Measurements from ENCODE around the gene PDHX.

The PDHX gene

DNA sequence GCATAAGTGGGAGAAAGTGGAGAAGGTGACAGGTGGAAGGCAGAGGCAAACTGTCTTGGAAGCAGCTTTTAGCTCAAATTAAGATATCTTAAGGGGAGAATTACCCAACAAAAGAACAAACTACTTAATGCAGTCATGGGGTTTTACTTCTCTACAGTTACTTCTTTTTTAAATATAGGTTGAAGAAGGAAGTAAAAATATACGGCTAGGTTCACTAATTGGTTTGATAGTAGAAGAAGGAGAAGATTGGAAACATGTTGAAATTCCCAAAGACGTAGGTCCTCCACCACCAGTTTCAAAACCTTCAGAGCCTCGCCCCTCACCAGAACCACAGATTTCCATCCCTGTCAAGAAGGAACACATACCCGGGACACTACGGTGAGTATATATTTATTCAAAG lies 40.8 kb downstream of the PDHX start:
- DNase-seq (ENCODE audit: low read depth, low spot score): no peak

DNA sequence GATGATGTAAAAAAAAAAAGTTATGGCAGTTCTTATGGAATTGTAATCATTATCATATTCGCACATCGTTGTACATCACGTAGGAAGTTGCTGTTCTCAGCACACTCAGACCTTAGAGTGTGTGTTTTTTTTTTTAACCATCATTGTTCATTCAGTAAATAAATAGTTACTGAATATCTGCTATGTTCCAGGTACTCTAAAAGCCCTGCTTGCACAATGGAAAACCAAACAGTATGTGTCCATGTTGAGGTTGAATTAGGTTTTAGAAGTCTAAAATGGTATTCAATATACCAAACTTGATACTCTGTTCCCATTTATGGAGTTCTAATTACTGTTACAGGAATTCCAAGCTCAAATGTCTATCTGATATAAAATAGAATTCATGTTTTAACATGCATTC lies 41.2 kb downstream of the PDHX start:
- no peak for DNase-seq (ENCODE audit: low read depth, low spot score)

DNA sequence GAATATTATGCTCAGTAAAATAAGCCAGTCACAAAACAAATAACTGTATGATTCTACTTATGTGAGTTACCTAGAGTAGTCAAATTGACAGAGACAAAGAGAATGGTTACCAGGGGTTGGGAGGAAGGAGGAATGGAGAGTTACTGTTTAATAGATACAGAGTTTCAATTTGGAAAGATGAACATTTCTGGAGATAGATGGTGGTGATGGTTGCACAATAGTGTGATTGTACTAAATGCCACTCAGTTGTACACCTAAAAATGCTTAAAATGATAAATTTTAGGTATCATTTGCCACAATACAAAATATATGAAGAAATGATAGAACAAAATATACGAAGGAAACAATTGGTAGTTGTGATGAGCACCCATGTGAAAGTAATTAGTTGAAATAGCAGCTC lies 43.4 kb downstream of the PDHX start:
- no peak for DNase-seq (ENCODE audit: low read depth, low spot score)

DNA sequence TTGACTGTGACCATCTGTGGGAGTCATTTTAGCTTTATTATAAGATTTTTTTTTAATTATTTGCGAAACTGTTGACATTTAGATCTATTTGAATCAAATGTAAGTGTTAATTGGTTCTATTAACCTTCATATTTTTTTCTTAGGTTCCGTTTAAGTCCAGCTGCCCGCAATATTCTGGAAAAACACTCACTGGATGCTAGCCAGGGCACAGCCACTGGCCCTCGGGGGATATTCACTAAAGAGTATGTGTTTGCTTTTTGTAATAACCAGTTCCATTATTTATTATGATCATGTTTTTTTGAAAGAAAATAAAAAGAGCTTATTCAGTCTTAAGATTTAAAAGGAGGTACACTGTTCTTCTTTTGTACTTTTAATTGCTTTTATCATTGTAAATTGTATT lies 43.9 kb downstream of the PDHX start:
- no peak for DNase-seq (ENCODE audit: low read depth, low spot score)

DNA sequence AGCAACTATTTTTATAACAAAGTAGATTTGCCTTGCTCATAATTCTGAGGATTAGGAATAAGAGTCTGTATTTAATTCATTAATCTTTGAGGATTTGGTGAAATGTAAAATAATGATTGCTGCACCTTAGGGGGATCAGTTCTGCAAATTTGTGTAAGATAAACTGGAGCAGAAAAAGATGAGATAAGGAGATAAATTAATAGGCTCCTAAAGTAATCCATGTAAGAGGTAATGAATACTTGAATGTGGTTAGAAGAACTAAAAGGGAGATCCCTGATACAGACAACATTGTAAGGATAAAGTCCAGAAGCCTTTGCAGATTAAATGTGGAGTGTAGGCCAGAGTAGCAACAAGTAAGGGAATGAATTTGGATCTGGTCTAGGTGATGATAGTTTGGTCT lies 45.6 kb downstream of the PDHX start:
- DNase-seq (ENCODE audit: low read depth, low spot score): no peak

DNA sequence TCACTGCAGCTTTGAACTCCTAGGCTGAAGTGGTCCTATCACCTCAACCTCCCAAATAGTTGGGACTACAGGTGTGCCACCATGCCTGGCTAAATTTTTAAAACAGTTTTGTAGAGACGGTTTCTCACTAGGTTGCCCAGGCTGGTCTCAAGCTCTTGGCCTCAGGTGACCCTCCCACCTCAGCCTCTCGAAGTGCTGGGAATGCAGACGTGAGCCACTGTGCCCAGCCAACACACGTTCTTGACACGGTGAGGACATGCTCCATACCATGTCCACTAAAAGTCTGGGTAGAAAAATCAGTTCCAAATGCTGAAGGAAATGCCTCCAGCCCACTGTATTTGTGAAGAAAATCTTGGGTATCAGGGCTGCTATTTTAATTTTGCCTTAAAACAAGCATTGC lies 46.9 kb downstream of the PDHX start:
- no peak for DNase-seq (ENCODE audit: low read depth, low spot score)

DNA sequence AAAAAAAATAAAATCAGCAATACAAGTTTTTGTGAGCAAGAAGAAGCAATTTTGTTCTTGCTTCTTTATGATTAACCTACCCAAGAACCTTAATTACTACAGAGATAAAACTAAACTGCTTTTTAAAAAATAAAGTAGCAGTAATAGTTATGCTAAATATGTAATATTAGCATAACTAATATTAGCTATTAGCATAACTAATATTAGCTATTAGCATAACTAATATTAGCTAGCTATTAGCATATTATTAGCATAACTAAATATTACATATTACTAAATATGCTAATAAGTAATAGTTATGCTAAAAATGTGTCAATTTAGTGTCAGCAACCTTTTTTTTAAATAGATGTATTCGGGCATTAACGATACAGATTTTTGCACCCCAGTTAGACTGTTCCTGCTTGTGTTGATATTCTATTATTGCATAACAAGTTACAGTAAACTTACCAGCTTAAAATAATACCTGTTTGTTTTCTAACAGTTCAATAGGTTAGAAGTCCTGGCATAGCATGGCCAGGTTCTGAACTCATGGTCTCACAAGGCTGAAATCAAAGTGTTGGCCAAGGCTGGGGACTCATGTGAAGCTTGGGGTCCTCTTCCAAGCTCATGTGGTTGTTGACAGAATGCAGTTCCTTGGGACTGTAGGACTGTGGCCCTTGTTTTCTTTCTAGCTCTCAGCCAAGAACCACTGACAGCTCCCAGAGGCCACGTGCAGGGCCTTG lies 48.4 kb downstream of the PDHX start:
- no peak for DNase-seq (ENCODE audit: low read depth, low spot score)

DNA sequence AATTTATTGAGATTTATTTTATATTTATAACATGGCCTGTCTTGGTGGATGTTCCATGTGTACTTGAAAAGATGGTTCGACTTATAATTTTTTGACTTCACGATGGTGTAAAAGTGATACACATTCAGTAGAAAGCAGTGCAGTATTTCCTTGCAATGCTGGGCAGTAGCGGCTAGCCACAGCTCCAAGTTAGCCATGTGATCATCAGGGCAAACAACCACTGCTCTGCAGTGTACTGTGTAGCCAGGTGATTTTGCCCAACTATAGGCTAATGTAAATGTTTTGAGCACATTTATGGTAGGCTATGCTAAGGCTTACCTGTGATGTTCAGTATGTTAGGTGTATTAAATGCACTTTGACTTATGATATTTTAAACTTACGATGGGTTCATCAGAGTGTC lies 52.4 kb downstream of the PDHX start:
- DNase-seq (ENCODE audit: low read depth, low spot score): no peak

DNA sequence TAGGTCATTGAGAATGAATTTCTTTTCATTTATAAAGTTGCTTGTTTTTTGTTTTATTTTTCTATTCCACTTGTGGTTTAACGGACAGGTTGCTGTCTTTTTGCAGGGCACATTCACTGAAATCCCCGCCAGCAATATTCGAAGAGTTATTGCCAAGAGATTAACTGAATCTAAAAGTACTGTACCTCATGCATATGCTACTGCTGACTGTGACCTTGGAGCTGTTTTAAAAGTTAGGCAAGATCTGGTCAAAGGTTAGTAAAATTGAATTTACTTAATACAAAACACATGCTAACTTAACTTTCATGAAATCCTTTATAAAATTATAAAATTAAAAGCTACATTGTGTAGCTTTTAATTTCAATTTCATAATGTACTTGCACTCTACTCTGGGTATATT lies 53.6 kb downstream of the PDHX start:
- DNase-seq (ENCODE audit: low read depth, low spot score): no peak

DNA sequence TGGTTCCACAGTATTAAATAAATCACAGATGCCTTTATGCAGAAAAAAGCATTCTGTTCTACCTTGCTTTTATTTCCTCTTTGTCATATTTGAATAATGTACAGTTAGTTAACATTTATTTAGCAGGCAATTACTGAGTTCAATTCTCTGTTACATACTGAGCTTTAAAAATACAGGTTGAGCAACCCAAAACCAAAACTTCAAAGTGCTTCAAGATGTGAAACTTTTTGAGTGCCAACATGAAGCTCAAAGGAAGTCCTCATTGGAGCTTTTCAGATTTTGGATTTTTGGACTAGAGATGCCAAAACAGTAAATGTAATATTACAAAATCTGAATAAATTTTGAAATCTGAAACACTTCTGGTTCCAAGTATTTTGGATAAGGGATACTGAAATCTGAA lies 54.1 kb downstream of the PDHX start:
- no peak for DNase-seq (ENCODE audit: low read depth, low spot score)

DNA sequence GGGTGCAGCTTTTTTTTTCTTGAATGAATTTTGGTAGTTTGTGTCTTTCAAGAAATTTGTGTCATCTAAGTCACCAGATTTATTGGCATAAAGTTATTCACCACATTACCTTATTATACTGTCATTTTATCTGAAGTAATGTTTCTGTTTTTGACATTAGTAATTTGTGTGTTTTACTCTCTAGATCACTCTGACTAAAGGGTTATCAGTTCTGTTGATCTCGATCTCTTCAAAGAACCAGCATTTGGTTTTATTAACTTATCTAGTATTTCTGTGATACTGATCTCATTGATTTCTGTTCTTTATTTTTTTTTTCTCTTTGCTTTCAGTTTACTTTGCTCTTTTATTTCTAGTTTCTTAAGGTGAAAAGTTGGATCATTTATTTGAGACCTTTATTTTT lies 55.5 kb downstream of the PDHX start:
- no peak for DNase-seq (ENCODE audit: low read depth, low spot score)

DNA sequence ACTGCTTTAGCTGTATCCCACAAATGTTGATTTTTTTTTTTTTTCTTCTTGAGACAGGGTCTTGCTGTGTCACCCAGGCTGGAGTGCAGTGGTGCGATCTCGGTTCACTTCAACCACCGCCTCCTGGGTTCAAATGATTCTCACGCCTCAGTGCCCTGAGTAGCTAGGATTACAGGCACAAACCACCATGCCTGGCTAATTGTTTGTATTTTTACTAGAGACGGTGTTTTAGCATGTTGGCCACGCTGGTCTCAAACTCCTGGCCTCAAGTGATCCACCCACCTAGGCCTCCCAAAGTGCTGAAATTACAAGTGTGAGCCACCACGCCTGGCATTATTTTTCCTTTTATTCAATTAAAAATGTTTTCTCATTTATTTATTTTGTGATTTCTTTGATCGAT lies 55.9 kb downstream of the PDHX start:
- no peak for DNase-seq (ENCODE audit: low read depth, low spot score)

DNA sequence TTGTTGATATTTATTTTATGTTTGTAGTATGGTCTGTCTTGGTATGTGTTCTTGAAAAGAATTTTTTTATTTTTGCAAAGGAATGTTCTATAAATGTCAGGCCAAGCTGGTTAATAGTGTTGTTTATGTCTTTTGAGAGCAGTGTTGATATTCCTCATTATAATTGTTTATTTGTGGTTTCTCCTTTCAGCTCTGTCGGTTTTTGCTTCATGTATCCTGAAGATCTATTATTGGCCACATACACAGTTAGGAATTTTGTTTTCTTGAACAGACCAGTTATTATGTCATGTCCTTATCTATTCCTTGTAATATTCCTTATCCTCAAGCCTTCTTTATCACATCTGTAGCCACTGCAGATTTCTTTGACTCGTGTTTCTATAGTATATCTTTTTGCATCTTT lies 56.5 kb downstream of the PDHX start:
- no peak for DNase-seq (ENCODE audit: low read depth, low spot score)

DNA sequence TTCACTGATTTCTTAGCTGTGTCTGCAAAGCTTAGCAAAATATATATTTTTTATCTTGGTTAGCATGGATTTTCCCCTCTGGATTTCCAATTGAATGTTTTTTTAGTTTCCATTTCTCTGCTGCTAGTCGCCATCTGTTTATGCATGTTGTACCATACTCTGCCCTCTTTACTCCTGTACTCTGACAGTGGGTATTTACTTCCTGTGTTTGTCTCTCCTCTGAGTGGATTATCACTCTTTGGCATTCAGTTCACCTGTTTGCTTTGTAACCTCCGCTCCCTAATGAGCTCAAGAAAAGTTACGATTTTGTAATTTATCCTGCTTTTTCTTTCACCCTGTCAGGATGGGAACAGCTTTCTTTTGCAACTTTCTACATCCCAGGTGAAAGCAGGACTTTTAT lies 59.1 kb downstream of the PDHX start:
- DNase-seq (ENCODE audit: low read depth, low spot score): no peak

DNA sequence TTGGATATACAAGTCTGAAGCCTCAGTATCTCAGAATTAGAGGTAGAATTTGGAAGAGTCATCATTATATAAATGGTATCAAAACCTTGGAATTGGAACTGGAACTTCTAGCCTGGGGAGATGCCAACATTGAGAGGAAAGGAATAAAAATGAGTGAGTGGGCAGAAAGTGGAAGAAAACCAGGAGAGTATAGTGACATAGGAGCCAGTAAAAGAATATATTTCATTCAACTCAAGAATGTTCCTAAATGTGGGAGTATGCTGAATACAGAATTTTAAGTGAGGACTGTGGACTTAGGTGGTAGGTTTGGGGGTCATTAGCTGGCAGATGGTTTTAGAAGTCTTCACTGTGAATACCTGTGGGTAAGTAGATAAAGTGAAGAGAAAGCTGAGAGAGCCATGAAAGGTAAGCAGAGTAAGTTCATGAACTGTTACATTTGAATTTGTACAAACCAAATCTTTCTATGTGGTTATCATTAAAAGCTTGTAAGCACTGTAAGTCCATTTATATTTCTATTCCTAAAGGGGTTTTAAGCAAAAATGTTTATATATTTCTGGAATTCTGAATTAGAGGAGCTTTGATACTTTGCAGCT lies 60.2 kb downstream of the PDHX start:
- DNase-seq (ENCODE audit: low read depth, low spot score): no peak

DNA sequence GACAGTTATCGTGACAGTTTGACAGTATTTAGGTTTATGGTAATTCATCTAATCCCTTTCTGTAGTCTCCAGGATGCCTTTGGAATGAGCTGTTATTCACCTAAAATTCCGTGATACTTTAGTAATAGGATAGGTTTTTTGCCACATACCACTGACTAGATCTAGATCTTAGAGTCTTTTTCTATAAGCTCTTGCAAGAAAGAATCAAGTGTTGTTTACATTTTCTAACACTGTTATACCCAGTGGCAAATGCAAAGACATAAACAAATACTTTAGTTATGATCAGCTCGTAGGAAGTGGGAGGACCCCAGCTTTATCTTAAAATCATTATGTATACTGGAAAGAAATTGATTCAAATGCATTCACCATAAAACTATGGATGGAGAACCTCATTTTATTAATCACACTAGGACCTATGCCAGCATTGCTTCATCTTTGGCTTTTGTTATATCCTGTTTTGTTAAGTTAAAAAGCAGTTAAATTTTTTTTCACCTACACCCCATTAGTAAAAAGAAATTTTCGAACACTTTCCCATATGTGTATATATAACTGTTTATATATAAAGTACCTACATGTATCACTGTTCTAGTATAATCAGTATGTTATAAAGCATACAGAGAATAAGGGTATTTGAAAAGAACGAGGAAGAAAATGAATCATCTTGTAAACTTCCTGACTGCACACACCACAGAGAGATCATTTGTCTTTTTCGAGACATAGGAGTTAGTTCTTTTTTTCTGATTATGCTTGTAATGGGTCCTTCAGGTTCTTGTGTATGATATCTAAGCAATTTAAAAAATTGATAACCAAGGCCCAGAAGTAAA lies 60.9 kb downstream of the PDHX start:
- no peak for DNase-seq (ENCODE audit: low read depth, low spot score)

DNA sequence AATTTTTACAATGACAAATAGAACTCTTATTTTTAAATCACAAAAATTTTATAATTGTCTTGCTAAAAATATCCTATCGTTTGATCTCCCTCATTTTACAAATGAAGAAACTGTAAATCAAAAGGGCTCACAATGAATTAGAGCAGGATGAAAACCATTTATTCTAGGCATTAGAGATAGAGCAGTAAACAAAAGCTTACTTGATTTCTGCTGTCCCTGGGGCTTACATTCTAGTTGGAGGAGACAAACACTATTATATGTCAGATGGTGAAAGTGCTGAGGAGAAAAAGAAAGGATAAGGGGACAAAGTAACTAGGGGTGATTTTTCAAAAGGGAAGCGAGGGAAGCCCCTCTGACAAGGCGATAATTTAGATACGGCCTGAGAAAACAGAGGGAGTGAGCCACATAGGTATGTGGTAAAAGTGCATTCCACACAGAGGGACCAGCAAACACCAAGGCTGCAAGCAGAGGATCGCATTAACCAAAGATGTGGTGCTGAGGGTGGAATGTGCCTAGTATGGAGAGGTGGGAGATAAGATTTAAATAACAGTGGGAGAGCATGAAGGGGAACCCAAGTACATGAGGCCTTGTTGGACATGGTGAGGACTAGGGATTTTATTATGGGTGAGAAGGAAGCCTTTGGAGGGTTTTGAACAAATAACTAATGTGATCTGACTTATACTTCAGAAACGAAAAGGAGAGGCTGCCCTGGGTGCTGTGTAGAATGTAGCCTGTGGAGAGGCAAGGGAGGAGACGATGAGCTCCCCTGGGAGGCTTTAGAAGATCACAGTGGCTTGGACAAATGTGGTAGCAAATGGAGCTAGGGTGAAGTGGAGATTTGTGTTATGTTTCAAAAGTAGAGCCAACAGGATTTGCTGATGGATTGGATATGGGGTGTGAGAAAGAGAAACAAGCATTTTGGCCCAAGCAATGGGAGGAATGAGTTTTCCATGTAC lies 62.1 kb downstream of the PDHX start:
- no peak for DNase-seq (ENCODE audit: low read depth, low spot score)

DNA sequence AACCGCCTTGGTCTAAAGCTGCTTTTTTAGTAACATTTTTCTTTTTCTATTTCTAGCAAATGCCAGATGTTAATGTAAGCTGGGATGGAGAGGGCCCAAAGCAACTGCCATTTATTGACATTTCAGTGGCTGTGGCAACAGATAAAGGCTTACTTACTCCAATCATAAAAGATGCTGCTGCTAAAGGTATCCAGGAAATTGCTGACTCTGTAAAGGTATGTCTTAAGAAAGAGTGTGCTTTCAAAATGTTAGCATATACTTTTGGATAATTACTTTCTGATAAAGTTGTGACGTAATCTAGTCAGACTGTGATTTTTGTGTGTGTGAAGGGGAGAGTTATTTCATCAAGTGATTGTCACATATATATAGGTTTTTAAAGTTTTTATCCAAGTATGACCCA lies 68.1 kb downstream of the PDHX start:
- DNase-seq (ENCODE audit: low read depth, low spot score): no peak

DNA sequence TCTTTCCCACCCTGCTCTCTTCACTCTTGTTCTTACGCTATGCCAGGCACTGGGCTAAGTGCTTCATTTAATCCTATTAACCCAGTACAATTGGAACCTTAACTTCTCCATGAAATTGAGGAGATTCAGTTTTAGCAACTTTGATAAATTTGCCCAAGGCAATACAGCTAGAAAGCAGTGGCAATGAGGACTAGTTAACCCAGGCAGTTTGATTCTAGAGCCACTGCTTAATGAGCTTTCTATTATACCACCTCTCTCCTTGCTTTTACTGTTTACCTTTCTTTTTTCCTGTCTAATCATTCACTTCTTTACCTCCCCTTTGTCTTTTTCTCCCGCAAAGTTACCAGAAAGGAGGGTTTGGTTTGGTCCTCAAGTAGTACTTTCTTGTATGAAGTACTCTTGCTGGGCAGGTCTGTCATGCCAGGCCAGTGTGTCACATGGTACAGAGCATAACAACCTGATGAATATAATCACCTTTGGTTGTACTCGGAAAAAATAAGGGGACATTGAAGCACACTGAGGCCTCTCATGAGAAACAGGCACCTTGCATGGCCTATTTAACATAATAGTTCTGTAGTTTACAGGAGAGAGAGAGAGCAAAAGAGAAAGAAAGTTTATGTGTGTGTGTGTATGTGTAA lies 70.6 kb downstream of the PDHX start:
- DNase-seq (ENCODE audit: low read depth, low spot score): no peak

DNA sequence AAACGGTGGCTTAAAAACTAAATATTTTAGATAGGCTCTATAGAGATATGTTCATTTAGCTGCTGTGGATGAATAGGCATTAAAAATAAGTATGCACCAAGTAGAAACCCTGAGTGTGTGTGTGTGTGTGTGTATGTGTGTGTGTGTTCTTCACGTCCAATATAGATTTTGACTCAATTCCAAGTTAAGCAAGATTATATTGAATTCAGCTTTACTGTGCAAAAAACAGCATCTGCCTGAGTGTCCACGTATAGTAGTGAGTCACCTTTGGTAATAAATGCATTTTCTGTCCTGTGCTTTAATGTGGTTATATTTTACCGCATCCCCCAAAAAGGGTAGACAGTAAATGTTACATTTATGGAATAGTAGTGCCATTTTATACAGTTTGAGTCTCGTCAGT lies 71.2 kb downstream of the PDHX start:
- no peak for DNase-seq (ENCODE audit: low read depth, low spot score)

All from activated CD4-positive, CD25-positive, alpha-beta regulatory T cell treated with anti-CD3 and anti-CD28 coated beads, Interleukin-2, amount 50 U/mL, for 16 hours (primary cell).